ENCODE results near the gene CCNH.

GRCh38 chr5:87421307-87421706, 8.6 kb upstream of the CCNH start:
- TF ChIP-seq, protein P1, sequence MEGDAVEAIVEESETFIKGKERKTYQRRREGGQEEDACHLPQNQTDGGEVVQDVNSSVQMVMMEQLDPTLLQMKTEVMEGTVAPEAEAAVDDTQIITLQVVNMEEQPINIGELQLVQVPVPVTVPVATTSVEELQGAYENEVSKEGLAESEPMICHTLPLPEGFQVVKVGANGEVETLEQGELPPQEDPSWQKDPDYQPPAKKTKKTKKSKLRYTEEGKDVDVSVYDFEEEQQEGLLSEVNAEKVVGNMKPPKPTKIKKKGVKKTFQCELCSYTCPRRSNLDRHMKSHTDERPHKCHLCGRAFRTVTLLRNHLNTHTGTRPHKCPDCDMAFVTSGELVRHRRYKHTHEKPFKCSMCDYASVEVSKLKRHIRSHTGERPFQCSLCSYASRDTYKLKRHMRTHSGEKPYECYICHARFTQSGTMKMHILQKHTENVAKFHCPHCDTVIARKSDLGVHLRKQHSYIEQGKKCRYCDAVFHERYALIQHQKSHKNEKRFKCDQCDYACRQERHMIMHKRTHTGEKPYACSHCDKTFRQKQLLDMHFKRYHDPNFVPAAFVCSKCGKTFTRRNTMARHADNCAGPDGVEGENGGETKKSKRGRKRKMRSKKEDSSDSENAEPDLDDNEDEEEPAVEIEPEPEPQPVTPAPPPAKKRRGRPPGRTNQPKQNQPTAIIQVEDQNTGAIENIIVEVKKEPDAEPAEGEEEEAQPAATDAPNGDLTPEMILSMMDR (conservative IDR thresholded peaks at IDR 0.05), result no peak
- TF ChIP-seq ZFX (IDR thresholded peaks at IDR 0.05), result no peak
